Measurements from ENCODE around the gene CFAP92. TPM values are rescaled to one million over a fixed set of nuclear protein-coding genes. Genes with fewer than 3 reads are reported as not detected.
A peak's percentile ranks its signal among the peaks of the same experiment; 100 is the strongest.

CFAP92 gene
- total RNA-seq, 1 donor from 2014 or later, result under 0.01 TPM

DNA sequence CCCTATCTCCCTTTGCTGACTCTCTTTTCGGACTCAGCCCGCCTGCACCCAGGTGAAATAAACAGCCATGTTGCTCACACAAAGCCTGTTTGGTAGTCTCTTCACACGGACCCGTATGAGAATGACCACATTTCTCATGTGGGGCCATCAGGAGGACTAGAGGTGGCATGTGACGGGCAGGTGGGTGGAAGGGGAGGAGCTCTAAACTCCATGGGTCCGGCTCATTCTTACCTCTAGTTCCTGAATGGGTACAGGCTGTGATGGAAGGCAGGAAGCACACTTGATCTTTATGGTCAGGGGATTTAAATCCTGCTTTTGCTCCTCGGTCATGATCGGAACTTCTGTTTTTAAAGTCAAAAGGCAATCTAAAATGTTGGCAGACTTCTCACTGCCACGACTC is 28.6 kb downstream of the CFAP92 start:
- no peak for DNase-seq (ENCODE audit: low read depth)
- TF ChIP-seq, protein P1, sequence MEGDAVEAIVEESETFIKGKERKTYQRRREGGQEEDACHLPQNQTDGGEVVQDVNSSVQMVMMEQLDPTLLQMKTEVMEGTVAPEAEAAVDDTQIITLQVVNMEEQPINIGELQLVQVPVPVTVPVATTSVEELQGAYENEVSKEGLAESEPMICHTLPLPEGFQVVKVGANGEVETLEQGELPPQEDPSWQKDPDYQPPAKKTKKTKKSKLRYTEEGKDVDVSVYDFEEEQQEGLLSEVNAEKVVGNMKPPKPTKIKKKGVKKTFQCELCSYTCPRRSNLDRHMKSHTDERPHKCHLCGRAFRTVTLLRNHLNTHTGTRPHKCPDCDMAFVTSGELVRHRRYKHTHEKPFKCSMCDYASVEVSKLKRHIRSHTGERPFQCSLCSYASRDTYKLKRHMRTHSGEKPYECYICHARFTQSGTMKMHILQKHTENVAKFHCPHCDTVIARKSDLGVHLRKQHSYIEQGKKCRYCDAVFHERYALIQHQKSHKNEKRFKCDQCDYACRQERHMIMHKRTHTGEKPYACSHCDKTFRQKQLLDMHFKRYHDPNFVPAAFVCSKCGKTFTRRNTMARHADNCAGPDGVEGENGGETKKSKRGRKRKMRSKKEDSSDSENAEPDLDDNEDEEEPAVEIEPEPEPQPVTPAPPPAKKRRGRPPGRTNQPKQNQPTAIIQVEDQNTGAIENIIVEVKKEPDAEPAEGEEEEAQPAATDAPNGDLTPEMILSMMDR (IDR thresholded peaks at IDR 0.05; ENCODE audit: insufficient read depth, low read length, severe bottlenecking), result no peak
- no peak for FAIRE-seq
- no peaks in the 10 kb centered on the region for H3K36me3 ChIP-seq (ENCODE audit: control insufficient read depth, insufficient read depth, low read length)
- no peak overlapping the region for H3K4me3 ChIP-seq (ENCODE audit: low read depth, low read length)
- H3K27me3 ChIP-seq (ENCODE audit: control insufficient read depth, insufficient read depth, low read length), result no peaks in the 10 kb centered on the region

DNA sequence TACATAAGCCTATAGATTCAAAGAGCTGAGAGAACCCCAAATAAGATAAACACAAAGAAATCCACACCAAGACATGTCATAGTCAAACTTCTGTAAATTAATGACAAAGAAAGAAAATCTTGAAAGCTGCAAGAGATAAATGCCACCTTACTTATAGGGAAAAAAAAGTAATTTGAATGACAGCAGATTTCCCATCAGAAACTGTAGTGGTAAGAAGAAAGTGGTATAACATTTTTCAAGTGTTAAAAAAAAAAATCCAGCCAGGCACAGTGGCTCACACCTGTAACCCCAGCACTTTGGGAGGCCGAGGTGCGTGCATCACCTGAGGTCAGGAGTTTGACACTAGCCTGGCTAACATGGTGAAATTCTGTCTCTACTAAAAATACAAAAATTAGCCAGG is 37.4 kb downstream of the CFAP92 start:
- Histone ChIP-seq H3K36me3 (ENCODE audit: control insufficient read depth, insufficient read depth, low read length) (no peaks in the 10 kb centered on the region), H3K4me3 (ENCODE audit: low read depth, low read length) (no peak overlapping the region), H3K27me3 (ENCODE audit: control insufficient read depth, insufficient read depth, low read length) (no peaks in the 10 kb centered on the region)
- DNase-seq (ENCODE audit: low read depth) (no peak), FAIRE-seq (no peak)
- TF ChIP-seq, protein P1 (IDR thresholded peaks at IDR 0.05; ENCODE audit: insufficient read depth, low read length, severe bottlenecking), result no peak

DNA sequence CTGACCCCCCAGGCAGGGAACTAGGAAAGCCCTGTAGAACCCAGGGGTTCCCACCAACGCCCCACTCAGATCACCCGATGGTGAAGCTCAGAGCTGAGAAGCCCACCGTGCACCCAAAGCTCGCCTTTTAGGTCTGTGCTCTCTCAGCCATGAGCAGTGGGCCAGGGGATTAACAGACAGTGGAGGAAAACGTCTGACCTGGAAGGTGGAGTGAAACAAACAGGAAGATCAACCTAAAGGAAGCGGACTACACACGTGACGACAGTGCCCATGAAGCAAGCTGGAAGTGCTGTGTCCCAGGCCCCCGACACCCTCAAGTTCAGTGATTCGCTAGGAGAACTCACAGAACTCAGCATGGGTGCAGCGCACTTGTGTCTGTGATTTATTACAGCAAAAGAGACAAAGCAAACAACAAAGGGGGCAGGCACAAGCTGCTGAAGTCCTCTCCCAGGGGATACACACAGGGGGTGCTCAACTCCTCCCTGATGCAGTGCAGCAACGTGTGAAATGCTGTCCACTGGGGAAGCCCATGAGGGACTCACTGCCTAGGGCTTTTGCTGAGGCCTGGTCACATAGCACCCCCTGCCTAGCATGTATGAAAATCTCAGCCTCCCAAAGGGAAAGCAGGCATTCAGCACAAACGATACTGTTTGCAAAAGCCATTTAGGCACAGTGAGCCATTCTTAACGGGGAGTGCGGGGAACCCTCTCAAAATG is 43.5 kb downstream of the CFAP92 start:
- peak; percentile 22 for DNase-seq (ENCODE audit: low read depth)
- Histone ChIP-seq H3K27me3 (ENCODE audit: control insufficient read depth, insufficient read depth, low read length) (no peaks in the 10 kb centered on the region), H3K4me3 (ENCODE audit: low read depth, low read length) (no peak overlapping the region), H3K36me3 (ENCODE audit: control insufficient read depth, insufficient read depth, low read length) (no peaks in the 10 kb centered on the region)
- no peak for FAIRE-seq
- TF ChIP-seq, protein P1 (IDR thresholded peaks at IDR 0.05; ENCODE audit: insufficient read depth, low read length, severe bottlenecking), result no peak

DNA sequence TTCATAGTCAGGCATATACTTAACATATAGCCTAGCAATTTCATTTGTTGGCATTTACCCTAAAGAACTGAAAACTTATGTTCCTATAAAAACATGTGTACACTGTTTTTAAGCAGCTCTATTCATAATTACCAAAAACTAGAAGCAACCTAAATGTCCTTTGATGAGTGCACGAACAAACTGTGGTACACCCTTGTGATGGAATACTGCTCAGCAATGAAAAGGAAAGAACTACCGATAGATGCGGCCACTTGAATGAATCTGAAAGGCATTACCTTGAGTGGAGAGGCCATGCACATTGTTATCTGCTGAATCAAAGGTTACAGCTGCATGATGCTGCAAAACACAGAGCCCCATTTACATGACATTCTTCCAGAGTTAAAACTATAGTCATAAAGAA is 44.7 kb downstream of the CFAP92 start:
- Histone ChIP-seq H3K27me3 (ENCODE audit: control insufficient read depth, insufficient read depth, low read length) (no peaks in the 10 kb centered on the region), H3K4me3 (ENCODE audit: low read depth, low read length) (no peak overlapping the region), H3K36me3 (ENCODE audit: control insufficient read depth, insufficient read depth, low read length) (no peaks in the 10 kb centered on the region)
- DNase-seq (ENCODE audit: low read depth) (no peak), FAIRE-seq (no peak)
- TF ChIP-seq, protein P1 (IDR thresholded peaks at IDR 0.05; ENCODE audit: insufficient read depth, low read length, severe bottlenecking), result no peak

DNA sequence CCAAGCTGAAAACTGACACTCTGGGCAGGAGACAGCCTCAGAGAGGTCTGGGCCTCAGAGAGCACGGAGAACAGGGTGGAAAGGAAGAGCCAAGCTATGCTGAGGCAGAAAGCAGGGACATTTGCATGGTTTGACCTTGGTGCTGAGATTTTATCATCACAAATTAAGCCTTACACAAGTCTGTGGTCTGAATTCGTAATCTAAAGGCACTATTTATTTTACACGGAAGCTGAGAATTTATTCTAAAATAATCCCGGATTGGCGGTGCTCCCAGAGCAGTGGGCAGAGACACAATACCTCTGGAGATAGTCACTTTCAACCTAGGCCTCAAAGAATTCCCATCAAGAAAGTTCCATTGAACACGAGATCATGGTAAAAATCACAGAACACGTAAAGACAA is 47.5 kb downstream of the CFAP92 start:
- Histone ChIP-seq H3K36me3 (ENCODE audit: control insufficient read depth, insufficient read depth, low read length) (no peaks in the 10 kb centered on the region), H3K4me3 (ENCODE audit: low read depth, low read length) (no peak overlapping the region), H3K27me3 (ENCODE audit: control insufficient read depth, insufficient read depth, low read length) (no peaks in the 10 kb centered on the region)
- DNase-seq (ENCODE audit: low read depth) (no peak), FAIRE-seq (no peak)
- TF ChIP-seq, protein P1 (IDR thresholded peaks at IDR 0.05; ENCODE audit: insufficient read depth, low read length, severe bottlenecking), result no peak

DNA sequence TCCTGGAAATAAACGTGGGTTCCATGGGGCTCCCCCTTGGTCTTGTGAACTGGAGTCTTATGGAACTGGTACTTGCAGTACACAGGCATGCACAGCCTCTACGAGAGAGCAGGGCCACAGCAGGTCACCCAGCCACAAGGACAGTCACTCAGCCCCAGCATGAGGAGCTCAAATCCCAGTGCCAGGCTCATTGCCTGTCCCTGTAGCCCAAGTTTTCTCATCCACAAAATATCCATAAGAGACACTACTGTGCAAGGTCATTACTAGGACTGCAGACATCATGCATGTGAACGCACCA is 48.0 kb downstream of the CFAP92 start:
- TF ChIP-seq, protein P1 (IDR thresholded peaks at IDR 0.05; ENCODE audit: insufficient read depth, low read length, severe bottlenecking), result no peak
- no peak for FAIRE-seq
- H3K36me3 ChIP-seq (ENCODE audit: control insufficient read depth, insufficient read depth, low read length), result no peaks in the 10 kb centered on the region
- H3K27me3 ChIP-seq (ENCODE audit: control insufficient read depth, insufficient read depth, low read length), result no peaks in the 10 kb centered on the region
- H3K4me3 ChIP-seq (ENCODE audit: low read depth, low read length), result no peak overlapping the region
- no peak for DNase-seq (ENCODE audit: low read depth)

All from bronchial epithelial cell (primary cell).